H1 (cell line): ENCODE data around the gene ITPKB. TPM values are rescaled to one million over a fixed set of nuclear protein-coding genes. Genes with fewer than 3 reads are reported as not detected.

ENCODE experiments used
- BACH1 ChIP-seq: IDR thresholded peaks from 2 replicates; pipeline ENCODE4 v1.6.1; 2012; ENCODE audit warnings: low read length, improper control_type of control experiment
- CTBP2 ChIP-seq: IDR thresholded peaks from 2 replicates; pipeline ENCODE4 v1.7.0; 2011; ENCODE audit warnings: borderline replicate concordance, mild to moderate bottlenecking, moderate library complexity, mixed read lengths, low read length; ENCODE audit not compliant: insufficient read depth, insufficient read length
- GABPA ChIP-seq: IDR thresholded peaks from 2 replicates; pipeline ENCODE4 v1.6.1; 2011; ENCODE audit warnings: mild to moderate bottlenecking, low read length, moderate library complexity, borderline replicate concordance; ENCODE audit not compliant: insufficient read depth
- GTF2F1 ChIP-seq: IDR thresholded peaks from 2 replicates; pipeline ENCODE4 v1.6.1; 2012; ENCODE audit warnings: low read depth, low read length, improper control_type of control experiment, borderline replicate concordance
- HDAC2 ChIP-seq, 2 experiments: fragments of 300-600 bp in 1 of 2; sonication (generic) in 1 of 2; IDR thresholded peaks; 2 replicates each; pipeline ENCODE4 v1.6.1; 2011 to 2012; ENCODE audit warnings: low read depth in 2 of 2, low read length in 2 of 2, mild to moderate bottlenecking in 2 of 2, moderate library complexity in 2 of 2, borderline replicate concordance in 1 of 2, inconsistent platforms in 1 of 2
- JUND ChIP-seq: IDR thresholded peaks from 2 replicates; pipeline ENCODE4 v1.6.1; 2011; ENCODE audit warnings: mild to moderate bottlenecking, improper control_type of control experiment, low read length
- RNF2 ChIP-seq: fragments of 200-900, 300-1000 bp; sonication (generic); IDR thresholded peaks from 2 replicates; pipeline ENCODE4 v1.7.1; 2016; ENCODE audit warnings: borderline replicate concordance, low read depth, mild to moderate bottlenecking, antibody characterized with exemption, low read length; ENCODE audit not compliant: poor library complexity, severe bottlenecking; ENCODE audit errors: missing control alignments
- SIRT6 ChIP-seq: IDR thresholded peaks from one replicate; pipeline ENCODE4 v1.7.1; 2012; ENCODE audit warnings: low read length, inconsistent platforms
- SP1 ChIP-seq: IDR thresholded peaks from 2 replicates; pipeline ENCODE4 v1.6.1; 2011; ENCODE audit warnings: low read depth, low read length
- TAF1 ChIP-seq: IDR thresholded peaks from 2 replicates; pipeline ENCODE4 v1.6.1; 2011; ENCODE audit warnings: mild to moderate bottlenecking, low read depth, low read length
- polyA plus RNA-seq, 7 experiments: library from polyadenylated mRNA; depleted of rRNA in 3 of 7; stranded (reverse) in 5 of 7; unstranded in 2 of 7; fragments of >200 nt in 5 of 7; fragments of 200-250 nt in 2 of 7; gene quantifications; 1 replicate in 5 of 7; 2 replicates in 1 of 7; 4 replicates in 1 of 7; pipeline versions ENCODE4 v1.2.1 to v1.2.3, GENCODE V29; 2011 to 2013; ENCODE audit warnings: missing spikeins in 2 of 7, mixed read lengths in 2 of 7
- total RNA-seq: library from RNA; stranded (reverse); fragmentation: NEBNext Ultra II Directional; extraction: Animal tissue kit (Norgen Biotek cat#: 25700); gene quantifications from 2 replicates; pipeline ENCODE4 v1.2.1, GENCODE V29; 2021
- TF ChIP-seq, protein P1 (sequence below): fragments of 300-600 bp; sonication (generic); IDR thresholded peaks from 2 replicates; pipeline ENCODE4 v1.7.1; 2012; ENCODE audit warnings: low read length, moderate library complexity, mild to moderate bottlenecking, inconsistent platforms; ENCODE audit not compliant: insufficient replicate concordance

Gene ITPKB
- total and polyA plus RNA-seq, 2 of the 8 experiments (the other 6 are each of a cell fraction or from before 2014, with no cell fraction given): 1.7 to 4.8 TPM

DNA sequence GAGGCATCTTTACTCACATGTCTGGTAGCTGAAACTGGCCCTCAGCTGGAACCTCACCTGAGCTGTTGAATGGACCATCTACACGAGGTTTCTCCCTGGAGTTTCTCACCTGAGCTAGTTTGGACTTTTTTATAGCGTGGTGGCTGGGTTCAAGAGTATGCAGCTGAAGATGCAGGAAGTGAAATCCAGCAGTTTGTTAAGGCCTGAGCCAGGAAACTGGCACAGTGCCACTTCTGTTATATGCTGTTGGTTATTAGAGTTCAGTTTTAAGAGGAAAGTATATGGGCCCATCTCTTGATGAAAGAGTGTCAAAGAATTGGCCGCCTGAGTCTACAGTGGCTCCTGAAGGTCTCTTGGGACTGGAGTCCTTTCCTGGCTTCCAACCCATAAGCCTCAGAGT lies 154.9 kb downstream of the ITPKB start (continued):
- TF ChIP-seq, protein P1, sequence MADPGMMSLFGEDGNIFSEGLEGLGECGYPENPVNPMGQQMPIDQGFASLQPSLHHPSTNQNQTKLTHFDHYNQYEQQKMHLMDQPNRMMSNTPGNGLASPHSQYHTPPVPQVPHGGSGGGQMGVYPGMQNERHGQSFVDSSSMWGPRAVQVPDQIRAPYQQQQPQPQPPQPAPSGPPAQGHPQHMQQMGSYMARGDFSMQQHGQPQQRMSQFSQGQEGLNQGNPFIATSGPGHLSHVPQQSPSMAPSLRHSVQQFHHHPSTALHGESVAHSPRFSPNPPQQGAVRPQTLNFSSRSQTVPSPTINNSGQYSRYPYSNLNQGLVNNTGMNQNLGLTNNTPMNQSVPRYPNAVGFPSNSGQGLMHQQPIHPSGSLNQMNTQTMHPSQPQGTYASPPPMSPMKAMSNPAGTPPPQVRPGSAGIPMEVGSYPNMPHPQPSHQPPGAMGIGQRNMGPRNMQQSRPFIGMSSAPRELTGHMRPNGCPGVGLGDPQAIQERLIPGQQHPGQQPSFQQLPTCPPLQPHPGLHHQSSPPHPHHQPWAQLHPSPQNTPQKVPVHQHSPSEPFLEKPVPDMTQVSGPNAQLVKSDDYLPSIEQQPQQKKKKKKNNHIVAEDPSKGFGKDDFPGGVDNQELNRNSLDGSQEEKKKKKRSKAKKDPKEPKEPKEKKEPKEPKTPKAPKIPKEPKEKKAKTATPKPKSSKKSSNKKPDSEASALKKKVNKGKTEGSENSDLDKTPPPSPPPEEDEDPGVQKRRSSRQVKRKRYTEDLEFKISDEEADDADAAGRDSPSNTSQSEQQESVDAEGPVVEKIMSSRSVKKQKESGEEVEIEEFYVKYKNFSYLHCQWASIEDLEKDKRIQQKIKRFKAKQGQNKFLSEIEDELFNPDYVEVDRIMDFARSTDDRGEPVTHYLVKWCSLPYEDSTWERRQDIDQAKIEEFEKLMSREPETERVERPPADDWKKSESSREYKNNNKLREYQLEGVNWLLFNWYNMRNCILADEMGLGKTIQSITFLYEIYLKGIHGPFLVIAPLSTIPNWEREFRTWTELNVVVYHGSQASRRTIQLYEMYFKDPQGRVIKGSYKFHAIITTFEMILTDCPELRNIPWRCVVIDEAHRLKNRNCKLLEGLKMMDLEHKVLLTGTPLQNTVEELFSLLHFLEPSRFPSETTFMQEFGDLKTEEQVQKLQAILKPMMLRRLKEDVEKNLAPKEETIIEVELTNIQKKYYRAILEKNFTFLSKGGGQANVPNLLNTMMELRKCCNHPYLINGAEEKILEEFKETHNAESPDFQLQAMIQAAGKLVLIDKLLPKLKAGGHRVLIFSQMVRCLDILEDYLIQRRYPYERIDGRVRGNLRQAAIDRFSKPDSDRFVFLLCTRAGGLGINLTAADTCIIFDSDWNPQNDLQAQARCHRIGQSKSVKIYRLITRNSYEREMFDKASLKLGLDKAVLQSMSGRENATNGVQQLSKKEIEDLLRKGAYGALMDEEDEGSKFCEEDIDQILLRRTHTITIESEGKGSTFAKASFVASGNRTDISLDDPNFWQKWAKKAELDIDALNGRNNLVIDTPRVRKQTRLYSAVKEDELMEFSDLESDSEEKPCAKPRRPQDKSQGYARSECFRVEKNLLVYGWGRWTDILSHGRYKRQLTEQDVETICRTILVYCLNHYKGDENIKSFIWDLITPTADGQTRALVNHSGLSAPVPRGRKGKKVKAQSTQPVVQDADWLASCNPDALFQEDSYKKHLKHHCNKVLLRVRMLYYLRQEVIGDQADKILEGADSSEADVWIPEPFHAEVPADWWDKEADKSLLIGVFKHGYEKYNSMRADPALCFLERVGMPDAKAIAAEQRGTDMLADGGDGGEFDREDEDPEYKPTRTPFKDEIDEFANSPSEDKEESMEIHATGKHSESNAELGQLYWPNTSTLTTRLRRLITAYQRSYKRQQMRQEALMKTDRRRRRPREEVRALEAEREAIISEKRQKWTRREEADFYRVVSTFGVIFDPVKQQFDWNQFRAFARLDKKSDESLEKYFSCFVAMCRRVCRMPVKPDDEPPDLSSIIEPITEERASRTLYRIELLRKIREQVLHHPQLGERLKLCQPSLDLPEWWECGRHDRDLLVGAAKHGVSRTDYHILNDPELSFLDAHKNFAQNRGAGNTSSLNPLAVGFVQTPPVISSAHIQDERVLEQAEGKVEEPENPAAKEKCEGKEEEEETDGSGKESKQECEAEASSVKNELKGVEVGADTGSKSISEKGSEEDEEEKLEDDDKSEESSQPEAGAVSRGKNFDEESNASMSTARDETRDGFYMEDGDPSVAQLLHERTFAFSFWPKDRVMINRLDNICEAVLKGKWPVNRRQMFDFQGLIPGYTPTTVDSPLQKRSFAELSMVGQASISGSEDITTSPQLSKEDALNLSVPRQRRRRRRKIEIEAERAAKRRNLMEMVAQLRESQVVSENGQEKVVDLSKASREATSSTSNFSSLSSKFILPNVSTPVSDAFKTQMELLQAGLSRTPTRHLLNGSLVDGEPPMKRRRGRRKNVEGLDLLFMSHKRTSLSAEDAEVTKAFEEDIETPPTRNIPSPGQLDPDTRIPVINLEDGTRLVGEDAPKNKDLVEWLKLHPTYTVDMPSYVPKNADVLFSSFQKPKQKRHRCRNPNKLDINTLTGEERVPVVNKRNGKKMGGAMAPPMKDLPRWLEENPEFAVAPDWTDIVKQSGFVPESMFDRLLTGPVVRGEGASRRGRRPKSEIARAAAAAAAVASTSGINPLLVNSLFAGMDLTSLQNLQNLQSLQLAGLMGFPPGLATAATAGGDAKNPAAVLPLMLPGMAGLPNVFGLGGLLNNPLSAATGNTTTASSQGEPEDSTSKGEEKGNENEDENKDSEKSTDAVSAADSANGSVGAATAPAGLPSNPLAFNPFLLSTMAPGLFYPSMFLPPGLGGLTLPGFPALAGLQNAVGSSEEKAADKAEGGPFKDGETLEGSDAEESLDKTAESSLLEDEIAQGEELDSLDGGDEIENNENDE: no peak
- TF ChIP-seq GTF2F1 (no peak), TAF1 (no peak), RNF2 (no peak), SP1 (no peak), JUND (no peak), BACH1 (no peak), SIRT6 (no peak), GABPA (no peak), HDAC2 (IDR thresholded peaks at IDR 0.05; ENCODE audit: borderline replicate concordance in 1 of 2, low read depth in 2 of 2, low read length in 2 of 2) (no peak), CTBP2 (no peak)
